H9 (cell line): ENCODE data around the gene TM7SF3. TPM values are rescaled to one million over a fixed set of nuclear protein-coding genes. Genes with fewer than 3 reads are reported as not detected.
A peak's percentile ranks its signal among the peaks of the same experiment; 100 is the strongest.

Source experiments
- DNase-seq: peaks from one replicate; pipeline ENCODE4 v3.0.0-alpha.2; 2017
- H2AFZ ChIP-seq: one replicate; pipeline ENCODE4 v1.6.1; 2013; ENCODE audit warnings: mild to moderate bottlenecking, low read length, control low read depth, moderate library complexity
- H2AK5ac ChIP-seq: 2 replicates; pipeline ENCODE4 v1.6.1; 2013; ENCODE audit warnings: low read length, control low read depth, mixed read lengths; ENCODE audit not compliant: insufficient read length
- H2BK120ac ChIP-seq: one replicate; pipeline ENCODE4 v1.6.1; 2013; ENCODE audit warnings: low read depth, mild to moderate bottlenecking, low read length, control low read depth, inconsistent platforms; ENCODE audit not compliant: poor library complexity, severe bottlenecking
- H2BK12ac ChIP-seq: 2 replicates; pipeline ENCODE4 v1.6.1; 2013; ENCODE audit warnings: low read length, control low read depth, mixed read lengths, low read depth; ENCODE audit not compliant: insufficient read length
- H2BK15ac ChIP-seq: 2 replicates; pipeline ENCODE4 v1.6.1; 2013; ENCODE audit warnings: low read depth, low read length, control low read depth
- H2BK20ac ChIP-seq: one replicate; pipeline ENCODE4 v1.6.1; 2013; ENCODE audit warnings: low read depth, mild to moderate bottlenecking, low read length, control low read depth, inconsistent platforms; ENCODE audit not compliant: poor library complexity, severe bottlenecking
- H2BK5ac ChIP-seq: 2 replicates; pipeline ENCODE4 v1.6.1; 2013; ENCODE audit warnings: low read length, control low read depth, mixed read lengths; ENCODE audit not compliant: insufficient read length
- H3K14ac ChIP-seq: 2 replicates; pipeline ENCODE4 v1.6.1; 2013; ENCODE audit warnings: low read length, control low read depth; ENCODE audit not compliant: insufficient read depth
- H3K18ac ChIP-seq: 2 replicates; pipeline ENCODE4 v1.6.1; 2013; ENCODE audit warnings: low read depth, mild to moderate bottlenecking, mixed read lengths, low read length, control low read depth; ENCODE audit not compliant: insufficient read length
- H3K23ac ChIP-seq: 2 replicates; pipeline ENCODE4 v1.6.1; 2013; ENCODE audit warnings: low read length, control low read depth, mixed read lengths, low read depth; ENCODE audit not compliant: insufficient read length
- H3K23me2 ChIP-seq: 2 replicates; pipeline ENCODE4 v1.6.1; 2013; ENCODE audit warnings: low read depth, mild to moderate bottlenecking, mixed read lengths, low read length, control low read depth; ENCODE audit not compliant: insufficient read length, poor library complexity, severe bottlenecking
- H3K27ac ChIP-seq: 2 replicates; pipeline ENCODE4 v1.5.1; 2013; ENCODE audit warnings: low read length, control low read depth, mixed read lengths, low read depth; ENCODE audit not compliant: insufficient read length
- H3K27me3 ChIP-seq: 2 replicates; pipeline ENCODE4 v1.6.1; 2013; ENCODE audit warnings: low read length, control low read depth, inconsistent platforms; ENCODE audit not compliant: insufficient read depth
- H3K4ac ChIP-seq: 2 replicates; pipeline ENCODE4 v1.6.1; 2013; ENCODE audit warnings: low read depth, mild to moderate bottlenecking, control low read depth, inconsistent platforms, low read length, moderate library complexity
- H3K4me1 ChIP-seq: 2 replicates; pipeline ENCODE4 v1.6.1; 2013; ENCODE audit warnings: low read length, control low read depth, inconsistent platforms; ENCODE audit not compliant: insufficient read depth
- H3K4me2 ChIP-seq: 2 replicates; pipeline ENCODE4 v1.6.1; 2013; ENCODE audit warnings: low read length, control low read depth, mixed read lengths; ENCODE audit not compliant: insufficient read length, insufficient read depth
- H3K56ac ChIP-seq: 2 replicates; pipeline ENCODE4 v1.6.1; 2013; ENCODE audit warnings: low read depth, mild to moderate bottlenecking, mixed read lengths, low read length, control low read depth; ENCODE audit not compliant: insufficient read length
- H3K79me1 ChIP-seq: 2 replicates; pipeline ENCODE4 v1.6.1; 2013; ENCODE audit warnings: low read depth, mild to moderate bottlenecking, moderate library complexity, low read length, control low read depth, inconsistent platforms; ENCODE audit not compliant: insufficient read depth, poor library complexity, severe bottlenecking
- H3K79me2 ChIP-seq: 2 replicates; pipeline ENCODE4 v1.6.1; 2013; ENCODE audit warnings: low read length, control low read depth, inconsistent platforms; ENCODE audit not compliant: insufficient read depth
- H3K9ac ChIP-seq: 2 replicates; pipeline ENCODE4 v1.6.1; 2013; ENCODE audit warnings: low read length, control low read depth, mixed read lengths; ENCODE audit not compliant: insufficient read length; ENCODE audit errors: extremely low read depth
- H3K9me3 ChIP-seq: one replicate; pipeline ENCODE4 v1.6.1; 2013; ENCODE audit warnings: low read depth, low read length, inconsistent platforms; ENCODE audit not compliant: control insufficient read depth
- H3T11ph ChIP-seq: one replicate; pipeline ENCODE4 v1.6.1; 2013; ENCODE audit warnings: mild to moderate bottlenecking, low read length, control low read depth, inconsistent platforms
- H4K20me1 ChIP-seq: one replicate; pipeline ENCODE4 v1.6.1; 2013; ENCODE audit not compliant: control insufficient read depth, insufficient read length, insufficient read depth
- H4K5ac ChIP-seq: 2 replicates; pipeline ENCODE4 v1.6.1; 2013; ENCODE audit warnings: low read depth, mild to moderate bottlenecking, mixed read lengths, low read length, control low read depth; ENCODE audit not compliant: insufficient read length
- H4K8ac ChIP-seq: replicated peaks from 2 replicates; pipeline ENCODE4 v1.6.1; 2013; ENCODE audit warnings: low read length, control low read depth, mixed read lengths, low read depth; ENCODE audit not compliant: insufficient read length
- H4K91ac ChIP-seq: 2 replicates; pipeline ENCODE4 v1.6.1; 2013; ENCODE audit warnings: low read depth, mild to moderate bottlenecking, moderate library complexity, mixed read lengths, low read length, control low read depth; ENCODE audit not compliant: insufficient read length
- H3K27ac Mint-ChIP-seq, 3 experiments: 2 replicates in 2 of 3; 3 replicates in 1 of 3; pipeline ENCODE4 v1.8.0; 2020 to 2021; ENCODE audit warnings: mixed read lengths in 3 of 3, mild to moderate bottlenecking in 1 of 3, moderate library complexity in 1 of 3
- H3K27me3 Mint-ChIP-seq: 2 replicates; pipeline ENCODE4 v1.8.0; 2021; ENCODE audit warnings: low read depth, mild to moderate bottlenecking, moderate library complexity, mixed read lengths
- H3K36me3 Mint-ChIP-seq, 3 experiments: 2 replicates in 2 of 3; 3 replicates in 1 of 3; pipeline ENCODE4 v1.8.0; 2020 to 2021; ENCODE audit warnings: low read depth in 3 of 3, mixed read lengths in 3 of 3; ENCODE audit not compliant: insufficient read depth in 1 of 3
- H3K4me1 Mint-ChIP-seq, 2 experiments: 2 replicates each; pipeline ENCODE4 v1.8.0; 2020; ENCODE audit warnings: mixed read lengths in 2 of 2
- H3K4me3 Mint-ChIP-seq, 2 experiments: 2 replicates in 1 of 2; 3 replicates in 1 of 2; pipeline ENCODE4 v1.8.0; 2020 to 2021; ENCODE audit warnings: mild to moderate bottlenecking in 2 of 2, mixed read lengths in 2 of 2, moderate library complexity in 1 of 2
- H3K9me3 Mint-ChIP-seq, 2 experiments: 2 replicates in 1 of 2; 3 replicates in 1 of 2; pipeline ENCODE4 v1.8.0; 2020; ENCODE audit warnings: mild to moderate bottlenecking in 2 of 2, mixed read lengths in 2 of 2, moderate library complexity in 1 of 2
- CTCF ChIP-seq: fragments of 200-600 bp; sonication (generic); conservative IDR thresholded peaks from 3 replicates; pipeline ENCODE4 v1.8.0; 2021; ENCODE audit warnings: antibody characterized with exemption, mild to moderate bottlenecking
- WGBS: extraction: QIAGEN DNeasy Blood & Tissue Kit; methylation state at CpG from one replicate; pipeline ENCODE4 v1.1.7; 2013; ENCODE audit warnings: missing lambda C conversion rate, low lambda C conversion rate, mixed read lengths; ENCODE audit not compliant: insufficient read length; ENCODE audit errors: extremely low coverage; 5-methylcytosine and 5-hydroxymethylcytosine counted together
- total RNA-seq: library from RNA; stranded (reverse); gene quantifications from 2 replicates; pipeline ENCODE4 v1.2.1, GENCODE V29; 2021

Gene TM7SF3
- total RNA-seq, 1 experiment from 2014 or later = 74.9 TPM

GRCh38 chr12:26935636-26936378 lies 78.4 kb downstream of the TM7SF3 start:
- Histone ChIP-seq H4K5ac (no peak overlapping the region), H3K18ac (no peak overlapping the region), H2BK12ac (no peak overlapping the region), H3K4me2 (no peak overlapping the region), H4K8ac (no peak overlapping the region), H3T11ph (no peak overlapping the region), H3K23ac (no peak overlapping the region), H3K9ac (peak overlapping the region; percentile 3), H3K4me1 (peaks cover 3% of the 10 kb centered on the region; the same call in 1 of the 2 replicates), H3K79me2 (peaks cover 14% of the 10 kb centered on the region; the same call in 1 of the 2 replicates), H3K4ac (no peak overlapping the region), H2AK5ac (no peak overlapping the region), H2BK15ac (no peak overlapping the region), H3K79me1 (peaks cover 11% of the 10 kb centered on the region), H3K9me3 (no peaks in the 10 kb centered on the region), H3K14ac (no peak overlapping the region), H4K91ac (no peak overlapping the region), H2AFZ (no peak overlapping the region), H3K27ac (no peak overlapping the region), H3K23me2 (no peaks in the 10 kb centered on the region), H2BK5ac (no peak overlapping the region), H3K56ac (no peak overlapping the region), H2BK20ac (no peak overlapping the region), H2BK120ac (no peak overlapping the region), H3K27me3 (no peaks in the 10 kb centered on the region), H4K20me1 (no peaks in the 10 kb centered on the region)
- no peaks in the 10 kb centered on the region for H3K9me3 Mint-ChIP-seq
- H3K4me1 Mint-ChIP-seq = peaks cover 19 to 20% of the 10 kb centered on the region in 2 experiments
- no peak for TF ChIP-seq CTCF
- H3K27ac Mint-ChIP-seq = no peak overlapping the region
- no peak for DNase-seq
- peaks cover 7 to 23% (median 20%) of the 10 kb centered on the region in 3 experiments; a peak in 5 of 7 replicates for H3K36me3 Mint-ChIP-seq
- peak overlapping the region; percentile 10 to 98; a peak in 1 of 5 replicates for H3K4me3 Mint-ChIP-seq
- H3K27me3 Mint-ChIP-seq = no peaks in the 10 kb centered on the region
- no CpG with 5 or more reads among the region's 7 CpGs for WGBS
